Endothelial cell of umbilical vein (primary cell): Measurements from ENCODE around the gene FHOD1. TPM values are rescaled to one million over a fixed set of nuclear protein-coding genes. Genes with fewer than 3 reads are reported as not detected.

Experiments used
- BruUV-seq: library from RNA; stranded (reverse); fragments of 400-500 nt; replicated peaks from 2 replicates; lab custom pipeline; 2021; lab: Mats Ljungman, UMichigan
- CTCF ChIA-PET: fragments of 300-600, 350-600 bp; sonication (Branson Sonifier 250); formaldehyde crosslinking; loops from one replicate; lab custom pipeline; 2021; ENCODE audit warnings: antibody characterized with exemption, inconsistent platforms; lab: Charles Lee
- POLR2A ChIA-PET: fragments of 300-600, 350-600 bp; sonication (Branson Sonifier 250); formaldehyde crosslinking; loops from one replicate; lab custom pipeline; 2021; ENCODE audit warnings: antibody characterized with exemption, inconsistent platforms; lab: Charles Lee
- DNase-seq: peaks from one replicate; pipeline ENCODE4 v3.0.0-alpha.2; 2011; ENCODE audit warnings: low read depth, low spot score
- FAIRE-seq: peaks from 2 replicates; lab custom pipeline; 2011; peaks lifted over from hg19 to GRCh38; lab: Jason Lieb, UNC
- H2AFZ ChIP-seq: 2 replicates; pipeline ENCODE4 v1.6.0; 2012; ENCODE audit warnings: low read depth, low read length, control low read depth, inconsistent platforms
- H3K27ac ChIP-seq: 2 replicates; pipeline ENCODE4 v1.5.1; 2011; ENCODE audit warnings: low read depth, mild to moderate bottlenecking, control low read depth, low read length, moderate library complexity; ENCODE audit not compliant: insufficient read depth
- H3K27me3 ChIP-seq, 2 experiments: 2 replicates each; pipeline versions ENCODE4 v1.6.0 to v1.6.1; 2011; ENCODE audit warnings: low read length in 2 of 2, mixed read lengths in 1 of 2; ENCODE audit not compliant: control insufficient read depth in 2 of 2, insufficient read depth in 2 of 2
- H3K36me3 ChIP-seq, 2 experiments: 2 replicates in 1 of 2; 3 replicates in 1 of 2; pipeline ENCODE4 v1.5.1; 2011; ENCODE audit warnings: low read length in 2 of 2, mild to moderate bottlenecking in 1 of 2, moderate library complexity in 1 of 2; ENCODE audit not compliant: control insufficient read depth in 2 of 2, insufficient read depth in 2 of 2; ENCODE audit errors: extremely low read depth in 1 of 2
- H3K4me1 ChIP-seq: 3 replicates; pipeline ENCODE4 v1.5.1; 2011; ENCODE audit warnings: mild to moderate bottlenecking, low read length; ENCODE audit not compliant: control insufficient read depth, insufficient read depth; ENCODE audit errors: extremely low read depth
- H3K4me2 ChIP-seq: 2 replicates; pipeline ENCODE4 v1.6.1; 2011; ENCODE audit warnings: low read length, control low read depth, mixed read lengths; ENCODE audit not compliant: insufficient read depth
- H3K4me3 ChIP-seq, 3 experiments: fragments of 200-600 bp in 1 of 3; sonication (generic), shearing (Covaris generic) in 1 of 3; replicated peaks in 1 of 3; 2 replicates each; pipeline ENCODE4 v1.5.1; 2011 to 2016; ENCODE audit warnings: control low read depth in 3 of 3, low read length in 3 of 3, mild to moderate bottlenecking in 2 of 3, inconsistent platforms in 1 of 3, low read depth in 1 of 3, moderate library complexity in 1 of 3; ENCODE audit not compliant: insufficient read depth in 1 of 3
- H3K79me2 ChIP-seq: 2 replicates; pipeline ENCODE4 v1.6.0; 2012; ENCODE audit warnings: low read length, inconsistent platforms; ENCODE audit not compliant: control insufficient read depth, insufficient read depth
- H3K9ac ChIP-seq: replicated peaks from 2 replicates; pipeline ENCODE3; 2011; ENCODE audit warnings: low read length, control low read depth; ENCODE audit not compliant: insufficient read depth; ENCODE audit errors: extremely low read depth
- H3K9me1 ChIP-seq: replicated peaks from 3 replicates; pipeline ENCODE4 v1.6.0; 2011; ENCODE audit warnings: mild to moderate bottlenecking, low read length; ENCODE audit not compliant: control insufficient read depth, insufficient read depth; ENCODE audit errors: extremely low read depth
- H3K9me3 ChIP-seq: replicated peaks from 2 replicates; pipeline ENCODE4 v1.5.1; 2012; ENCODE audit warnings: low read length, inconsistent platforms; ENCODE audit not compliant: control insufficient read depth, insufficient read depth
- H4K20me1 ChIP-seq: replicated peaks from 2 replicates; pipeline ENCODE3; 2011; ENCODE audit warnings: mild to moderate bottlenecking, low read length; ENCODE audit not compliant: control insufficient read depth, insufficient read depth; ENCODE audit errors: extremely low read depth
- CTCF ChIP-seq, 2 donors: IDR thresholded peaks; 1 replicate in 1 of 2; 2 replicates in 1 of 2; pipeline ENCODE4 v1.5.1; 2011; ENCODE audit warnings: low read length in 2 of 2, mild to moderate bottlenecking in 2 of 2, moderate library complexity in 2 of 2, control low read depth in 1 of 2, inconsistent platforms in 1 of 2, low read depth in 1 of 2; ENCODE audit not compliant: insufficient read depth in 1 of 2; ENCODE audit errors: extremely low read depth in 1 of 2
- EZH2 ChIP-seq: IDR thresholded peaks from 2 replicates; pipeline ENCODE4 v1.6.1; 2012; ENCODE audit warnings: borderline replicate concordance, low read depth, mild to moderate bottlenecking, moderate library complexity, low read length, inconsistent platforms; ENCODE audit not compliant: severe bottlenecking
- FOS ChIP-seq: IDR thresholded peaks from 2 replicates; pipeline ENCODE4 v1.6.1; 2011; ENCODE audit warnings: mild to moderate bottlenecking, low read length, moderate library complexity, borderline replicate concordance; ENCODE audit not compliant: insufficient read depth
- GATA2 ChIP-seq: IDR thresholded peaks from 2 replicates; pipeline ENCODE4 v1.7.0; 2011; ENCODE audit warnings: low read depth, mild to moderate bottlenecking, moderate library complexity, mixed read lengths, low read length; ENCODE audit not compliant: insufficient read length, insufficient read depth
- JUN ChIP-seq: IDR thresholded peaks from 2 replicates; pipeline ENCODE4 v1.6.1; 2011; ENCODE audit warnings: borderline replicate concordance, low read depth; ENCODE audit not compliant: insufficient read length, insufficient read depth
- MAX ChIP-seq: IDR thresholded peaks from 2 replicates; pipeline ENCODE4 v1.6.1; 2011; ENCODE audit not compliant: insufficient read depth, insufficient read length
- MYC ChIP-seq: IDR thresholded peaks from one replicate; pipeline ENCODE4 v1.6.1; 2011; ENCODE audit warnings: mild to moderate bottlenecking, low read depth, low read length
- POLR2A ChIP-seq: IDR thresholded peaks from 2 replicates; pipeline ENCODE4 v1.6.1; 2012; ENCODE audit warnings: low read depth, mild to moderate bottlenecking, control low read depth, low read length
- POLR2AphosphoS5 ChIP-seq: IDR thresholded peaks from 2 replicates; pipeline ENCODE4 v1.6.1; 2012; ENCODE audit warnings: low read depth, mild to moderate bottlenecking, control low read depth, low read length, moderate library complexity; ENCODE audit not compliant: insufficient read depth
- dilution Hi-C: fragments of 300-500 bp; cut with MboI; formaldehyde crosslinking; loops from one replicate; pipeline ENCODE4 v1.15.0; 2019; ENCODE audit warnings: low sequenced_read_pairs; ENCODE audit not compliant: extremely low pct_ligation_motif_present
- intact Hi-C: fragments of 100-400 bp; cut with micrococcal nuclease; formaldehyde crosslinking; loops from one replicate; pipeline ENCODE4 v1.10.0; 2022
- polyA plus RNA-seq, 4 experiments: library from polyadenylated mRNA; depleted of rRNA in 3 of 4; stranded (reverse) in 3 of 4; unstranded in 1 of 4; fragments of >200 nt; gene quantifications; 2 replicates each; pipeline versions ENCODE4 v1.2.1 to v1.2.3, GENCODE V29; 2011 to 2012; ENCODE audit warnings: missing spikeins in 1 of 4
- total RNA-seq: library from RNA; stranded (reverse); gene quantifications from 2 replicates; pipeline ENCODE4 v1.2.3, GENCODE V29; 2021

Gene FHOD1
- total and polyA plus RNA-seq, 2 donors (not counting 3 experiments of a cell fraction or from before 2014, with no cell fraction given), result 63.6 to 124 TPM

GRCh38 chr16:67237396-67238277 lies 9.6 kb downstream of the FHOD1 start:
- ChIA-PET CTCF (interaction anchor here (2.3 kb wide), 1 partner anchor 10 kb away, joined by 7 read pairs; the partner anchor contains the start of gene FHOD1), POLR2A (no interaction called here)
- Histone ChIP-seq H3K79me2 (peaks cover 27% of the 10 kb centered on the region), H4K20me1 (no peaks in the 10 kb centered on the region), H2AFZ (no peak overlapping the region), H3K4me3 (no peak overlapping the region), H3K36me3 (peaks cover 11 to 58% of the 10 kb centered on the region in 2 experiments), H3K9ac (no peak overlapping the region), H3K4me2 (no peak overlapping the region), H3K9me1 (no peaks in the 10 kb centered on the region), H3K9me3 (no peaks in the 10 kb centered on the region), H3K4me1 (peaks cover 21% of the 10 kb centered on the region), H3K27me3 (no peaks in the 10 kb centered on the region), H3K27ac (no peak overlapping the region)
- BruUV-seq, result no TSS peak
- intact Hi-C loops, result no loop called here
- TF ChIP-seq CTCF (IDR thresholded peaks at IDR 0.05; ENCODE audit: extremely low read depth in 1 of 2, insufficient read depth in 1 of 2, low read depth in 1 of 2, low read length in 2 of 2), result no peak
- TF ChIP-seq EZH2, result no peak
- TF ChIP-seq MAX, result no peak
- TF ChIP-seq POLR2AphosphoS5, result no peak
- TF ChIP-seq GATA2, result no peak
- TF ChIP-seq MYC, result no peak
- no peak for TF ChIP-seq FOS
- TF ChIP-seq JUN, result no peak
- no peak for TF ChIP-seq POLR2A
- dilution Hi-C loops, result no loop called here
- DNase-seq, result no peak
- FAIRE-seq, result no peak
